ENCODE measurements around the gene CARD11.
"Not testable (repeated sequence)": the region's sequence is repeated elsewhere in the genome, so short reads cannot be mapped to it uniquely, and the experiment has no call there.

GRCh38 chr7:3038011-3038410, 5.7 kb downstream of the CARD11 start:
- TF ChIP-seq CTCF, POLR2A (IDR thresholded peaks at IDR 0.05): not testable (repeated sequence)
